Measurements from ENCODE around the gene CAPRIN1. TPM values are rescaled to one million over a fixed set of nuclear protein-coding genes. Genes with fewer than 3 reads are reported as not detected.

Gene CAPRIN1
- total RNA-seq, 1 donor from 2014 or later = 191 TPM

- H3K4me3 ChIP-seq (ENCODE audit: low read depth, low read length) = no peak overlapping the region
- peaks cover 4% of the 10 kb centered on the region for H3K36me3 ChIP-seq (ENCODE audit: control insufficient read depth, insufficient read depth, low read length)
- H3K27me3 ChIP-seq (ENCODE audit: control insufficient read depth, insufficient read depth, low read length) = no peaks in the 10 kb centered on the region
- TF ChIP-seq CTCF (IDR thresholded peaks at IDR 0.05; ENCODE audit: insufficient read depth, low read length, poor library complexity, severe bottlenecking) = no peak
- DNase-seq (ENCODE audit: low read depth) = no peak
These were observed 73.5 kb downstream of the CAPRIN1 start for GRCh38 chr11:34124885-34125668.

GRCh38 chr11:34126959-34127848 lies 75.7 kb downstream of the CAPRIN1 start:
- H3K4me3 ChIP-seq (ENCODE audit: low read depth, low read length) = no peak overlapping the region
- no peak for TF ChIP-seq CTCF (IDR thresholded peaks at IDR 0.05; ENCODE audit: insufficient read depth, low read length, poor library complexity, severe bottlenecking)
- no peak for DNase-seq (ENCODE audit: low read depth)
- peaks cover 2% of the 10 kb centered on the region for H3K36me3 ChIP-seq (ENCODE audit: control insufficient read depth, insufficient read depth, low read length)
- no peaks in the 10 kb centered on the region for H3K27me3 ChIP-seq (ENCODE audit: control insufficient read depth, insufficient read depth, low read length)

GRCh38 chr11:34128824-34129223 lies 77.3 kb downstream of the CAPRIN1 start:
- peaks cover 2% of the 10 kb centered on the region for H3K36me3 ChIP-seq (ENCODE audit: control insufficient read depth, insufficient read depth, low read length)
- TF ChIP-seq CTCF (IDR thresholded peaks at IDR 0.05; ENCODE audit: insufficient read depth, low read length, poor library complexity, severe bottlenecking) = no peak
- DNase-seq (ENCODE audit: low read depth) = no peak
- no peak overlapping the region for H3K4me3 ChIP-seq (ENCODE audit: low read depth, low read length)
- H3K27me3 ChIP-seq (ENCODE audit: control insufficient read depth, insufficient read depth, low read length) = no peaks in the 10 kb centered on the region

GRCh38 chr11:34132261-34132965 lies 80.9 kb downstream of the CAPRIN1 start:
- no peak for TF ChIP-seq CTCF (IDR thresholded peaks at IDR 0.05; ENCODE audit: insufficient read depth, low read length, poor library complexity, severe bottlenecking)
- no peak for DNase-seq (ENCODE audit: low read depth)
- Histone ChIP-seq H3K27me3 (ENCODE audit: control insufficient read depth, insufficient read depth, low read length) (no peaks in the 10 kb centered on the region), H3K36me3 (ENCODE audit: control insufficient read depth, insufficient read depth, low read length) (peaks cover under 1% of the 10 kb centered on the region), H3K4me3 (ENCODE audit: low read depth, low read length) (no peak overlapping the region)

- Histone ChIP-seq H3K36me3 (ENCODE audit: control insufficient read depth, insufficient read depth, low read length) (peaks cover 3% of the 10 kb centered on the region), H3K4me3 (ENCODE audit: low read depth, low read length) (no peak overlapping the region), H3K27me3 (ENCODE audit: control insufficient read depth, insufficient read depth, low read length) (no peaks in the 10 kb centered on the region)
- no peak for DNase-seq (ENCODE audit: low read depth)
- TF ChIP-seq CTCF (IDR thresholded peaks at IDR 0.05; ENCODE audit: insufficient read depth, low read length, poor library complexity, severe bottlenecking) = no peak
These were observed 83.2 kb downstream of the CAPRIN1 start for GRCh38 chr11:34134765-34135164.

All from kidney epithelial cell (primary cell).